Fibroblast of villous mesenchyme (primary cell): ENCODE measurements around the gene DYNC1LI2. TPM values are rescaled to one million over a fixed set of nuclear protein-coding genes. Genes with fewer than 3 reads are reported as not detected.

Source experiments
- DNase-seq: peaks from one replicate; pipeline ENCODE4 v3.0.0-alpha.2; 2010; ENCODE audit warnings: low read depth
- H3K4me3 ChIP-seq: 2 replicates; pipeline ENCODE4 v1.5.1; 2011; ENCODE audit warnings: low read depth, mild to moderate bottlenecking, low read length
- total RNA-seq: library from RNA; depleted of rRNA; stranded (reverse); fragments of >200 nt; gene quantifications from 2 replicates; pipeline ENCODE4 v1.2.3, GENCODE V29; 2012
- TF ChIP-seq, protein P1 (sequence below): IDR thresholded peaks from 2 replicates; pipeline ENCODE4 v1.5.1; 2012; ENCODE audit warnings: low read depth, mild to moderate bottlenecking, low read length; ENCODE audit not compliant: insufficient read depth

DYNC1LI2 gene
- total RNA-seq, 1 donor = 146 TPM

GRCh38 chr16:66720766-66721165 lies 30.6 kb downstream of the DYNC1LI2 start:
- TF ChIP-seq, protein P1, sequence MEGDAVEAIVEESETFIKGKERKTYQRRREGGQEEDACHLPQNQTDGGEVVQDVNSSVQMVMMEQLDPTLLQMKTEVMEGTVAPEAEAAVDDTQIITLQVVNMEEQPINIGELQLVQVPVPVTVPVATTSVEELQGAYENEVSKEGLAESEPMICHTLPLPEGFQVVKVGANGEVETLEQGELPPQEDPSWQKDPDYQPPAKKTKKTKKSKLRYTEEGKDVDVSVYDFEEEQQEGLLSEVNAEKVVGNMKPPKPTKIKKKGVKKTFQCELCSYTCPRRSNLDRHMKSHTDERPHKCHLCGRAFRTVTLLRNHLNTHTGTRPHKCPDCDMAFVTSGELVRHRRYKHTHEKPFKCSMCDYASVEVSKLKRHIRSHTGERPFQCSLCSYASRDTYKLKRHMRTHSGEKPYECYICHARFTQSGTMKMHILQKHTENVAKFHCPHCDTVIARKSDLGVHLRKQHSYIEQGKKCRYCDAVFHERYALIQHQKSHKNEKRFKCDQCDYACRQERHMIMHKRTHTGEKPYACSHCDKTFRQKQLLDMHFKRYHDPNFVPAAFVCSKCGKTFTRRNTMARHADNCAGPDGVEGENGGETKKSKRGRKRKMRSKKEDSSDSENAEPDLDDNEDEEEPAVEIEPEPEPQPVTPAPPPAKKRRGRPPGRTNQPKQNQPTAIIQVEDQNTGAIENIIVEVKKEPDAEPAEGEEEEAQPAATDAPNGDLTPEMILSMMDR = no peak
- H3K4me3 ChIP-seq = no peak overlapping the region
- DNase-seq = peak; percentile 30

DNA sequence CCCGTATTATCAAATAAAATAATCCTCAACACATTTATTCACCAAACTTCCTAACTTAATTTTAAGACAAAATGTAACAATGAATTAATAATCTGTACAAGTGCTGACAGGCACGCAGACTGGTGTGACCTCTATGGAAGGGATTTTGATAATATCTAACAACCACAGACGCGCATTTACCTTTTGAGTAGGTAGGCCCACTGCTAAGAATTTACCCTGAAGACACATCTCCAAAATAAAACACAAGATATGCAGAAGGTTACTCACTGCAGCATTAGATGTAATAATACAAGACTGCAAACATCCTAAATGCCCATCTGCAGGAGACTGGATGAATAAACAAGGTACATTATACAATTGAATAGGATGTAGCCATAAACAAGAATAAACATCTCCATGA lies 32.2 kb downstream of the DYNC1LI2 start:
- no peak for DNase-seq
- TF ChIP-seq, protein P1 = no peak
- no peak overlapping the region for H3K4me3 ChIP-seq

GRCh38 chr16:66717776-66718175 lies 33.6 kb downstream of the DYNC1LI2 start:
- no peak overlapping the region for H3K4me3 ChIP-seq
- no peak for DNase-seq
- TF ChIP-seq, protein P1 = no peak

DNA sequence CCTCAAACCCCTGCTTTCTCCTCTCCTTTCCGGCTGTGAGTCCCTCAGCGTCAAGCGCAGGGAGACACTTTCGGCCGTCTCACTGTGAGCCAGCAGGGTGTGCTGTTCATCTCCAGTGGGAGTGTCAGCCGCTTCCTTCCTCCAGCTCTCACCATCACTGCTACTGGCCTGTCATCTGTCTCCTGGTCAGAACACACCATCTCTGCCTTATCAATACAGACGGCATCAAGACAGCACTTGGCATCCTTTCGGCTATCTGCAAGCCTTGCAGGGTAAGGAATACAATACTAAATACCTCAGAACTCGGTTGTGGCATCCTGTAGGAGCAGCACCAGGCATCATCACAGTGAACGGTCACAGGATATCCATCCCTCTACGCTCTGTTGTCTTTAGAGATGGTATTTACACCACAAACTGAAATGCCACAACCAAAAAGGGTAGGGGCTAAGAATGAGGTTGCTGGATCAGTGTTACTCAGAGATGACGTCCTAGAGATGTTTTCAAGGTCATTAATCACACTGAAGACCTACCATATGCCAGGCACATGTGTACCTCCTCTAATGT lies 34.2 kb downstream of the DYNC1LI2 start:
- peak; percentile 54 for DNase-seq
- TF ChIP-seq, protein P1 = peak; percentile 79
- no peak overlapping the region for H3K4me3 ChIP-seq

- DNase-seq = peak; percentile 22
- no peak overlapping the region for H3K4me3 ChIP-seq
- TF ChIP-seq, protein P1 = no peak
These were observed 36.6 kb downstream of the DYNC1LI2 start for GRCh38 chr16:66714654-66715307.

DNA sequence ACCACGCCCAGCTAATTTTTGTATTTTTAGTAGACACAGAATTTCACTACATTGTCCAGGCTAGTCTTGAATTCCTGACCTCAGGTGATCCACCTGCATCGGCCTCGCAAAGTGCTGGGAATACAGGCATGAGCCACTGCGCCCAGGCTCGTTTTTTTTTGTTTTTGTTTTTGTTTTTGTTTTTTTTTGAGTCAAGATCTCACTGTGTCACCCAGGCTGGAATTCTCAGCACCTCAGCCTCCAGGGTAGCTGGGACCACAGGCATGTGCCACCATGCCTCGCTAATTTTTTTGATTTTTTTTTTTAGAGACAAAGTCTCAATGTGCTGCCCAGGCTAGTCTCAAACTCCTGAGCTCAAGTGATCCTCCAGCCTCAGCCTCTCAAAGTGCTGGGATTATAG lies 37.3 kb downstream of the DYNC1LI2 start:
- no peak for DNase-seq
- TF ChIP-seq, protein P1 = no peak
- H3K4me3 ChIP-seq = no peak overlapping the region

GRCh38 chr16:66713076-66713475 lies 38.3 kb downstream of the DYNC1LI2 start:
- DNase-seq = no peak
- TF ChIP-seq, protein P1 = no peak
- no peak overlapping the region for H3K4me3 ChIP-seq
